Measurements from ENCODE around the gene FIBCD1.

The FIBCD1 gene

GRCh38 chr9:130884111-130884531, 54.9 kb downstream of the FIBCD1 start:
- no peak overlapping the region for H3K27ac ChIP-seq
- TF ChIP-seq ZFX (IDR thresholded peaks at IDR 0.05): no peak
- TF ChIP-seq, protein P1, sequence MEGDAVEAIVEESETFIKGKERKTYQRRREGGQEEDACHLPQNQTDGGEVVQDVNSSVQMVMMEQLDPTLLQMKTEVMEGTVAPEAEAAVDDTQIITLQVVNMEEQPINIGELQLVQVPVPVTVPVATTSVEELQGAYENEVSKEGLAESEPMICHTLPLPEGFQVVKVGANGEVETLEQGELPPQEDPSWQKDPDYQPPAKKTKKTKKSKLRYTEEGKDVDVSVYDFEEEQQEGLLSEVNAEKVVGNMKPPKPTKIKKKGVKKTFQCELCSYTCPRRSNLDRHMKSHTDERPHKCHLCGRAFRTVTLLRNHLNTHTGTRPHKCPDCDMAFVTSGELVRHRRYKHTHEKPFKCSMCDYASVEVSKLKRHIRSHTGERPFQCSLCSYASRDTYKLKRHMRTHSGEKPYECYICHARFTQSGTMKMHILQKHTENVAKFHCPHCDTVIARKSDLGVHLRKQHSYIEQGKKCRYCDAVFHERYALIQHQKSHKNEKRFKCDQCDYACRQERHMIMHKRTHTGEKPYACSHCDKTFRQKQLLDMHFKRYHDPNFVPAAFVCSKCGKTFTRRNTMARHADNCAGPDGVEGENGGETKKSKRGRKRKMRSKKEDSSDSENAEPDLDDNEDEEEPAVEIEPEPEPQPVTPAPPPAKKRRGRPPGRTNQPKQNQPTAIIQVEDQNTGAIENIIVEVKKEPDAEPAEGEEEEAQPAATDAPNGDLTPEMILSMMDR (conservative IDR thresholded peaks at IDR 0.05): no peak

- no peak overlapping the region for H3K27ac ChIP-seq
- TF ChIP-seq, protein P1 (conservative IDR thresholded peaks at IDR 0.05): no peak
- TF ChIP-seq ZFX (IDR thresholded peaks at IDR 0.05): no peak
These were observed 55.6 kb downstream of the FIBCD1 start for GRCh38 chr9:130883479-130883878.

GRCh38 chr9:130882696-130883225, 56.3 kb downstream of the FIBCD1 start:
- no peak for TF ChIP-seq ZFX (IDR thresholded peaks at IDR 0.05)
- TF ChIP-seq, protein P1 (conservative IDR thresholded peaks at IDR 0.05): no peak
- no peak overlapping the region for H3K27ac ChIP-seq

DNA sequence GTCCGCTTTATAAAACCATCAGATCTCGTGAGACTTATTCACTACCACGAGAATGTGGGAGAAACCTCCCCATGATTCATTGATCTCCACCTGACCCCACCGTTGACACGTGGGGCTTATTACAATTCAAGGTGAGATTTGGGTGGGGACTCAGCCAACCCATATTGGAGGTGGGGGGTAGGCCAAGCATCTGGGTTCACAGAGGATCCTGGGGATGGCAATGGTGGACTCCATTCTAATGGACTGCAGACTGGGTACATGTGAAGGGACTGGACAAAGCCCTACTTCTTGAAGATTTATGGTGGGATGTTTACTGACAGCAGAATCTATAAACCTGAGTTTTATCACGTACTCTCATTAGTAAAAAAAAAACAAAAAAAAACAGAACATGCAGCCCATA, 57.5 kb downstream of the FIBCD1 start:
- H3K27ac ChIP-seq: no peak overlapping the region
- TF ChIP-seq, protein P1 (conservative IDR thresholded peaks at IDR 0.05): no peak
- TF ChIP-seq ZFX (IDR thresholded peaks at IDR 0.05): no peak

- no peak overlapping the region for H3K27ac ChIP-seq
- no peak for TF ChIP-seq ZFX (IDR thresholded peaks at IDR 0.05)
- TF ChIP-seq, protein P1 (conservative IDR thresholded peaks at IDR 0.05): no peak
These were observed 58.3 kb downstream of the FIBCD1 start for GRCh38 chr9:130880599-130881220.

DNA sequence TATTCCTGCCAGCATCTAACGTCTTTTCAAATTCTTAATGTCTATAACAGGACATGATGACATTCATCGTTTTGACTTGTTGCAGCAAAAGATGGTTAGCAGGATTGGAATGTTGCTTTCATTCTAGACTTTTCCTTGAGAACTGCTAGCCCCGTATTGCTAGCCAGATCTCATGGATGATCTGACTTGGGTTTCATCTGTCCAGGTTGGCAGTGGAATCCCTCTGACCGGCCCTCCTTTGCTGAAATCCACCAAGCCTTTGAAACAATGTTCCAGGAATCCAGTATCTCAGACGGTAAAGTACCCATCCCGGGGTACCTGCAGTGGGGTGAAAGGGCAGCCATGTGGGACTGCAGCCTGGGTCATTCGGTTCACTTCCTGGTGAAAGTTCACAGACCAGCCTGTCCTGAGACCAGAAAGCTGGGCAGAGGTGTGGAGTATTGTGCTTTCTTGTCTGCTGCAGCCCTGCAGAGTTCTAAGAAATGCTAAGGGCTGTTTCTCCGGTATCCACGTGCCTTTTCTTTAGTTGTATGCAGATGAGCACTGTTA, 59.1 kb downstream of the FIBCD1 start:
- H3K27ac ChIP-seq: no peak overlapping the region
- TF ChIP-seq, protein P1 (conservative IDR thresholded peaks at IDR 0.05): no peak
- no peak for TF ChIP-seq ZFX (IDR thresholded peaks at IDR 0.05)

DNA sequence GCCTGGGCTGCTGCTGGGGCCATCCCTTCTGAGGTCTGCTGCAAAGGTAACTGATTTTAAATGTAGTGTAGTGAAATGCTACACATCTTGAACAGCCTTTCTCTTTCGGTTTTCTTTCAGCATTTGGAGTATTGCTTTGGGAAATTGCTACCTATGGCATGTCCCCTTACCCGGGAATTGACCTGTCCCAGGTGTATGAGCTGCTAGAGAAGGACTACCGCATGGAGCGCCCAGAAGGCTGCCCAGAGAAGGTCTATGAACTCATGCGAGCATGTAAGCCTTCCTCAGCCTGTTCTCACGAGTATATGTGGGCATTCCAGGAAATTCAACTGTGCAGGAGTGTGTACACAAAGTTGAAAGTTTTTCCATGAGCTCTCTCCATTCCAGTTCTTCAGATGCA, 60.8 kb downstream of the FIBCD1 start:
- no peak overlapping the region for H3K27ac ChIP-seq
- no peak for TF ChIP-seq ZFX (IDR thresholded peaks at IDR 0.05)
- TF ChIP-seq, protein P1 (conservative IDR thresholded peaks at IDR 0.05): no peak

Data from C4-2B (cell line).